GM13976 (cell line): Measurements from ENCODE around the gene SSMEM1.

ENCODE experiments used
- DNase-seq: peaks from one replicate; pipeline ENCODE4 v3.0.0; 2012; ENCODE audit warnings: low spot score
- in situ Hi-C: fragments of 300-500 bp; cut with MboI; formaldehyde crosslinking; loops from one replicate; pipeline ENCODE4 v1.12.0; 2022; ENCODE audit warnings: low sequenced_read_pairs, mixed read lengths, inconsistent platforms; ENCODE audit not compliant: unreplicated experiment
- TF ChIP-seq, protein P1 (sequence below): IDR thresholded peaks from 2 replicates; pipeline ENCODE4 v1.5.1; 2012; ENCODE audit warnings: borderline replicate concordance, mild to moderate bottlenecking; ENCODE audit not compliant: insufficient read depth; ENCODE audit errors: extremely low read depth, missing control alignments, control extremely low read depth

Gene SSMEM1

GRCh38 chr7:130262448-130262847 is 54.8 kb downstream of the SSMEM1 start:
- TF ChIP-seq, protein P1, sequence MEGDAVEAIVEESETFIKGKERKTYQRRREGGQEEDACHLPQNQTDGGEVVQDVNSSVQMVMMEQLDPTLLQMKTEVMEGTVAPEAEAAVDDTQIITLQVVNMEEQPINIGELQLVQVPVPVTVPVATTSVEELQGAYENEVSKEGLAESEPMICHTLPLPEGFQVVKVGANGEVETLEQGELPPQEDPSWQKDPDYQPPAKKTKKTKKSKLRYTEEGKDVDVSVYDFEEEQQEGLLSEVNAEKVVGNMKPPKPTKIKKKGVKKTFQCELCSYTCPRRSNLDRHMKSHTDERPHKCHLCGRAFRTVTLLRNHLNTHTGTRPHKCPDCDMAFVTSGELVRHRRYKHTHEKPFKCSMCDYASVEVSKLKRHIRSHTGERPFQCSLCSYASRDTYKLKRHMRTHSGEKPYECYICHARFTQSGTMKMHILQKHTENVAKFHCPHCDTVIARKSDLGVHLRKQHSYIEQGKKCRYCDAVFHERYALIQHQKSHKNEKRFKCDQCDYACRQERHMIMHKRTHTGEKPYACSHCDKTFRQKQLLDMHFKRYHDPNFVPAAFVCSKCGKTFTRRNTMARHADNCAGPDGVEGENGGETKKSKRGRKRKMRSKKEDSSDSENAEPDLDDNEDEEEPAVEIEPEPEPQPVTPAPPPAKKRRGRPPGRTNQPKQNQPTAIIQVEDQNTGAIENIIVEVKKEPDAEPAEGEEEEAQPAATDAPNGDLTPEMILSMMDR: no peak
- in situ Hi-C loops: no loop called here
- no peak for DNase-seq

- TF ChIP-seq, protein P1: no peak
- in situ Hi-C loops: no loop called here
- DNase-seq: no peak
These were observed 55.5 kb downstream of the SSMEM1 start for GRCh38 chr7:130263130-130263529.
